Stimulated activated CD8-positive, alpha-beta memory T cell treated with anti-CD3 and anti-CD28 coated beads, Interleukin-7, amount 100 ng/mL, for 24 hours (primary cell): ENCODE data around the gene MICOS13.
"Not testable (repeated sequence)": the region's sequence is repeated elsewhere in the genome, so short reads cannot be mapped to it uniquely, and the experiment has no call there.

Experiments
- DNase-seq: peaks from one replicate; pipeline ENCODE4 v3.0.0-alpha.2; 2020; ENCODE audit warnings: low read depth

MICOS13 gene

DNA sequence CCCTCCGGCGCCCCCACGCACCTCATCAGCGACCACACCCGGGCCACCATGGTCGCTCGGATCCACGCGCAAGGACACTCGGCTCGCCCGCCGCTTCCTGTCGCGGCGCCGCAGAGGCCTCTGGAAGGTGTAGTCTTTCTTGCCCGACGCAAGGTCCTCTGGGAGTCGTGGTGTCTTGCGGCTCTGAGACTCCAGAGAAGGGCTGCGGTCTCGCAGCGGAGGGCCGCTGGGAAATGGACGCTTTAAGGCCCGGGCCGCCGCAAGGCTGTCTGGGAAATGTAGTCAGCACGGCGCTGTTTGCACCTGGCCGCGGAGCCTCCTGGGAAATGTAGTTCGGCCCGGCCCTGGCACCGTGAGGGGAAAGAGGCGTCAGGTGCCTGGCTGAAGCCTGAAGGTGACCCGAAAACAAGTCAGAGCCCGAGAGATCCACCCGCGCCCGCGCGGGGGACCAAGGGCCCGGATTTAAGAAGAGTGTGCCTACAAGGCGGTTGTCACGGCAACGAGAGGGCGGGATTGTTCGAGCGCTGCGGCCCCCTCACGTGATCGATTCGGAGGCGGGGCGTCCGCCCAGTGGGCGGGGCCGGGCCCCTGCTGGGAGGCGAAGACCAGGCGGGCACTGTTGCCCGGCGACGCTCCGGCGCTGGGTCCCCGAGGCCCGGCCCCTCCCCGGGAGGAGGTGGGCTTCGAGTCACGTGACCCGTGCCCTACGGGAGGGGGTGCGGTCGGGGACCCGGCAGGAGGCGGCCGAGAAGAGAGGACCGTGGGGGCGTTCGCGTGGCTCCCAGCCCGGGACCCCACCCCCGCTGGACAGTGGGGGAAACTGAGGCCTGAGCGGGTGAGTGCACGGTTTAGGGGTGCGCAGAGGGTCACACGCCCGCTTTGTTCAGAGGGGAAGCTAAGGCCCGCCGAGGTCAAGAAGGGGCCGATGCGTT lies at the start of gene MICOS13, which contains the start of gene HSD11B1L:
Gene MICOS13 (minus strand): TSS at position 80 of the 932 bp plus-strand sequence. CDS start 30 bp downstream, at position 50.
Gene HSD11B1L (plus strand): TSS at position 591 of the 932 bp plus-strand sequence. CDS start 3,806 bp downstream, outside the sequence.
- peak; percentile 95 for DNase-seq

DNA sequence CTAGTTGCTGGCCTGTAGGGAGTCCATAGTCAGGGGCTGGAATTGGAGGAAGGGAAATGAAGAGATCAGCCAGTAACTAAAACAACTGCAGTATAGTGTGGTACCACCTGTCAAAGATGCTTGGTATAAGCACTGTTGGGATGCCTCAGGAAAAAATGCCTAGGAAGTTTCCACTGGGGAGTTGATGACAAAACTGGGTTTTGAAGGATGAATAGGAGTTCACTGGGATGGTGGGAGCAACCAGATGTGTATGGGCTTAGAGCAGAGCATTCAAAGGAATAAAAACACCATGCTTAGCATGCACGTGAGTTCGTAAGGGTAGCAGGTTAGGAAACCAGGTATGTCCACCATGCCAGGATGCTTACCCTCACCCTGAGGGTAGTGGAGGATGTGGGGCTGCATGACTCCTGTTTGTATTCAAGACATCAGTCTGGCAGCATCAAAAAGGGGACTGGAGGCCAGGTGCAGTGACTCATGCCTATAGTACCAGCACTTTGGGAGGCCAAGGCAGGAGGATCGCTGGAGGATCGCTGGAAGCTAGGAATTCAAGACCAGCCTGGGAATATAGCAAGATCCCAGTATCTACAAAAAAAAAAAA lies 47.2 kb upstream of the MICOS13 start:
- DNase-seq = no peak

GRCh38 chr19:5719961-5720790 lies 39.9 kb upstream of the MICOS13 start, which contains the start of the genes CATSPERD and LONP1:
Gene CATSPERD (plus strand): TSS chr19:5720637. CDS start chr19:5720738, 101 bp downstream.
Gene LONP1 (minus strand): TSS chr19:5720146. CDS start chr19:5720132, 14 bp downstream.
- DNase-seq = peak; percentile 95

- DNase-seq = no peak
These were observed 39.1 kb upstream of the MICOS13 start for GRCh38 chr19:5719274-5719960.

- DNase-seq = peak; percentile 36
These were observed 38.4 kb upstream of the MICOS13 start for GRCh38 chr19:5718579-5719273.

GRCh38 chr19:5718037-5718578 lies 37.8 kb upstream of the MICOS13 start:
- peak; percentile 33 for DNase-seq

DNA sequence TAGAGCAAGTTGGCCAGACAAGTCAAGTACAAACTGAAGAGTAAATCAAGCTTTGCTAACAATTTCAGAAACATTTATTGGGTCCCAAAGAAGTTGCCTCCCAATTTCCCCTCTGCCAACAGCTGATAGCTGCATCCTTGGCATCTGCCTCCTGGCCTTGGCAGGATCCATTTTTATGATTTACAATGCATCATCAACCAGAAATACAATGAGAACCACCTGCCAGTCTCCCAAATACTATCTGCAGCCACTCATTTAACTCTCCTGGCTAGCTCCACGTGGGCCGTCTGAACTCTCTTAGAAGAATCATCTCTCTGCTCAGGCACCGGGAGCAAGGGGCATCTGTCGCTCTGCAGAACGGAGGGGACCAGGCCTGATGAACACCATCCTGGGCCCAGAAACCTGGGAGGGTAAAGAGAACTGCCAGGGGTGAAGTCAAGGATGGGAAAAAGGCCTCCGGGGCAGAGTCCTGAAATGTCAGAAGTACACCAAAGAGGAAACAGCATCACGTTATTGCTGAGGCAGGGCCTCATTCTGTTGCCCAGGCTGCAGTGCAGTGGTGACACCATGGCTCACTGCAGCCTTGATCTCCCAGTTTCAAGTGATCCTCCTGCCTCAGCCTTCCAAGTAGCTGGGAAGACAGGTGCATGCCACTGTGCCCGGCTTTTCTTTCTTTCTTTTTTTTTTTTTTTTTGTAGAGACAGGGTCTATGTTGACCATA lies 37.1 kb upstream of the MICOS13 start:
- DNase-seq = no peak

GRCh38 chr19:5714816-5715215 lies 34.5 kb upstream of the MICOS13 start:
- DNase-seq = no peak

DNA sequence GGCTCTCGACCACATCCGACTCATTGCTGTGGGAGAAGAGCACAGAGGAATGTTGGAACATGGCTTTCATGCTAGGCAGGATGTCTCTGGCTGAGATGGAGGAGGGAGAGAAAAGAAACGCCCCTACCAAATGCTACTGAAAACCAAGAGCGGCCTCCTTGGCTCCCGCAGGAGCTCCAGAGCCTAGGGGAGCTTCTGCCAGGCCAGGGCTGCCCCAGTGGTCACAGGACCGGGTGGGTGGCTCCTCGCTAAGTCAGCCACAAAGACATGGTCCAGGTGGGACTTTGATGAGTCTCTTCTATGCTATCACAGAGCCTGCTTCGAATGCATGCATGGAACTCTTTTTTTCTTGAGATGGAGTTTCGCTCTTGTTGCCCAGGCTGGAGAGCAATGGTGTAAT lies 32.9 kb upstream of the MICOS13 start:
- DNase-seq = no peak

- no peak for DNase-seq
These were observed 31.4 kb upstream of the MICOS13 start for GRCh38 chr19:5711713-5712161.

DNA sequence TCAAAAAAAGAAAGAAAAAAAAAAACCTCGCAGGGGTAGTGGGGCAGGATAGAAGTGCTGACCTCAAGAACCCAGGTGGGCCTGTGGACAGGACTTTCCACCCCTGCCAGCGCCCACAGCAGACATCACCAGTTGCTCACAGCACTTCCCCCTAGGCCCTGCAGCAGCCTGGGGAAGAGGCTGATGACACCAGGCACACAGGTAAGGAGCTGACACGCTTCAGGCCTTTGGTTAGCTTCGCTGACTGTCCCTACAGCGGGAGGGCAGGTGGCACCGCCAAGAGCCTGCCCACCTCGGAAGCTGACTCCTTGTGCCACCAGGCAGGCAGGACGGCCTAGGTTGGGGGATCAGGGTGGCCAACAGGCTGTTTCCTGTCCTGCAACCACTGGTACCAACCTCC lies 30.7 kb upstream of the MICOS13 start:
- no peak for DNase-seq

DNA sequence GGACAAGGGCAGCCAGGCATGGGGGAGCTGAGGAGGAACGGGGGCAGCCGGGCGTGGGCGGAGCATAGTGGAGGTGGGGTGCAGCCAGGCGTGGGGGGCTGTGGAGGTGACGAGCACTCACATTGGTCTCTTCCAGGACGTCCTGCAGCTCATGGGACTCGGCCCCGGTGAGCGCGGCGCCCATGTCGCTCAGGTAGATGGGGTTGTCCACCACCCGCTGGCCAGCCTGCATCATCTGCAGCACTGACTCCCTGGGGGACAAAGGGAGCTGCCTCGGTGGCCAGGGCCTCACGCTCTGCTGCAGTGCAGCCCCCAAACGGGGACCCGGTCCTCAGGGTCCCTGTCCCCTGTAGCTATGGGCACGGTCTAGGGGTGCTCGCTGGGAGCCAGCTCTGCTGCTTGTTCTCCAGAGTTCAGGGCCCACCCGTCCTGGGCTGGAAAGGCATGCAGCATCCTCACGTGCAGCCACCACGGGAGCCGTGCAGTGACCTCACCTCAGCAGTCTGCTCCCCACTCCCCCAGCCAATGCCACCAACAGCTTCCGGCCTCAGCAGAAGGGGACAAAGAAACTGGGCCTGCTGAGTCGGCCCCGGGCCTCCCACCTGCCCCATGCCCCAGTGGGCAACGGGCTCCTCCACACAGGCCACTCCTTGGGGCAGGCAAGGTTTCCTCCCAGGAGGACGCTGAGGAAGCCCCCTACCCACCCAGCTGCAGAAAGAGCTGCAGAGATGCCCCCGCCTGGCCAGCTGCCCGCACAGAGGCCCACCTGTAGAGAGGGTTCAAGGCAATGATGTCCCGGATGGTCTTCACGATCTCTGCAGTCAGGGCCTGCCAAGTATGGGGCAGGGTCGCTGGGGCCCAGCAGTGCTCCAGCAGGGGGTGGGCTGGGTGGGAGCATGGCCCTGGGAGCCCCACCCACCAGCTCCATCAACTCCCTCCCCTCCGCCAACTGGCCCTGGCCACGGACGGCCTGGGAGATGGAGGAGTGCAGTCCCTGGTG lies 27.6 kb upstream of the MICOS13 start:
- DNase-seq = no peak

GRCh38 chr19:5706876-5707573 lies 26.7 kb upstream of the MICOS13 start:
- no peak for DNase-seq

DNA sequence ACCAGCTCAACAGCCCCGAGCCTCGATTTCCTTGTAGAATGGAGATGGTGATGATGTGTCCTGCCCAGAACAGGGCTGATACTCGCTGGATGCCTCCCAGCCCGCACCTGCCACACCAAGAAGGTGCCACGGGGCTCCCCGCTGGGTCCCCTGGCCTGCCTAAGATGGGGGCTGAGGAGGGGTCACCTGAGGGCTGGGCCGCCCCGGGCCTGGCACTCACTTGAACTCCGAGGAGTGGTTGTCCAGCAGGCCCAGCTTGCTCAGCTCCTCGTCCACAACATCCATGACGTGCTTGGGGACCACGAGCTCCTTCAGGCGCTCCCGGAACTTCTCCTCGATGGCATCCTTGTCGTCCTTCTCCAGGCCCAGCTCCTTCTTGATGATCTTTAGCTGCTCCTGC lies 25.2 kb upstream of the MICOS13 start:
- DNase-seq = no peak

GRCh38 chr19:5703819-5704818 lies 23.8 kb upstream of the MICOS13 start:
- DNase-seq = no peak

DNA sequence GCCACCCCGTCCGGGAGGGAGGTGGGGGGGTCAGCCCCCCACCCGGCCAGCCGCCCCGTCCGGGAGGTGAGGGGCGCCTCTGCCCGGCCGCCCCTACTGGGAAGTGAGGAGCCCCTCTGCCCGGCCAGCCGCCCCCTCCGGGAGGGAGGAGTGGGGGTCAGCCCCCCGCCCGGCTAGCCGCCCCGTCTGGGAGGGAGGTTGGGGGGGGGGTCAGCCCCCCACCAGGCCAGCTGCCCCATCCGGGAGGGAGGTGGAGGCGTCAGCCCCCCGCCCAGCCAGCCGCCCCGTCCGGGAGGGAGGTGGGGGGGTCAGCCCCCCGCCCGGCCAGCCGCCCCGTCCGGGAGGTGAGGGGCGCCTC lies 21.7 kb upstream of the MICOS13 start:
- DNase-seq = not testable (repeated sequence)
